ENCODE measurements around the gene LGSN. TPM values are rescaled to one million over a fixed set of nuclear protein-coding genes. Genes with fewer than 3 reads are reported as not detected.
"Not testable (repeated sequence)": the region's sequence is repeated elsewhere in the genome, so short reads cannot be mapped to it uniquely, and the experiment has no call there.

The LGSN gene
- total RNA-seq, 1 experiment from 2014 or later: not detected

DNA sequence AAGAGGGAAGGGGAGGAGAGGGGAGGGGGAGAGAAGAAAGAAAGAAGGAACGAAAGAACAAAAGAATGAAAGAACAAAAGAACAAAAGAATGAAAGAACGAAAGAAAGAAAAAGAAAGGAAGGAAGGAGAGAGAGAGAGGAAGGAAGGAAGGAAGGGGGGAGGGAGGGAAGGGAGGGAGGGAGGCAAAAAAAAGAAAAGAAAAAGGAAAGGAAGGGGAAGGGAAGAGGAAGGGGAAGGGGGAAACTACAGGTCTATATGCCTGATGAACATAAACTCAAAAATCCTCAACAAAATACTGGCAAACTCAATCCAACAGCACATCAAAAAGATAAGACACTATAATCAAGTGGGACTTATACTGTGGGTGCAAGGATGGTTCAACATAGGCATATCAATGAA is 13.7 kb upstream of the LGSN start:
- no peaks in the 10 kb centered on the region for H3K9me3 ChIP-seq (replicated peaks)
- no peak for DNase-seq (ENCODE audit: low read depth in 1 of 2, low spot score in 2 of 2)
- no peak overlapping the region for H3K27ac ChIP-seq
- H3K4me1 ChIP-seq (replicated peaks): no peaks in the 10 kb centered on the region
- H3K36me3 ChIP-seq: no peaks in the 10 kb centered on the region
- no peak overlapping the region for H3K4me3 ChIP-seq
- H3K27me3 ChIP-seq (replicated peaks): no peaks in the 10 kb centered on the region

- not testable (repeated sequence) for H3K36me3 ChIP-seq; DNase-seq (ENCODE audit: low read depth in 1 of 2, low spot score in 2 of 2); H3K27ac ChIP-seq; H3K4me1 ChIP-seq (replicated peaks); H3K9me3 ChIP-seq (replicated peaks); H3K4me3 ChIP-seq; H3K27me3 ChIP-seq (replicated peaks)
Observed at GRCh38 chr6:63326630-63327029, 6.8 kb upstream of the LGSN start.

GRCh38 chr6:63322981-63323380 is 3.2 kb upstream of the LGSN start:
- H3K27ac ChIP-seq: no peak overlapping the region
- DNase-seq (ENCODE audit: low read depth in 1 of 2, low spot score in 2 of 2): no peak
- H3K4me1 ChIP-seq (replicated peaks): no peaks in the 10 kb centered on the region

GRCh38 chr6:63321821-63322220 is 2.0 kb upstream of the LGSN start:
- no peak overlapping the region for H3K27ac ChIP-seq
- H3K9me3 ChIP-seq (replicated peaks): no peaks in the 10 kb centered on the region
- H3K4me1 ChIP-seq (replicated peaks): no peaks in the 10 kb centered on the region
- no peak for DNase-seq (ENCODE audit: low read depth in 1 of 2, low spot score in 2 of 2)
- no peaks in the 10 kb centered on the region for H3K27me3 ChIP-seq (replicated peaks)
- no peak overlapping the region for H3K4me3 ChIP-seq
- H3K36me3 ChIP-seq: no peaks in the 10 kb centered on the region

More at GRCh38 chr6:63322981-63323380, 3.2 kb upstream of the LGSN start:
- no peaks in the 10 kb centered on the region for H3K27me3 ChIP-seq (replicated peaks)
- H3K36me3 ChIP-seq: no peaks in the 10 kb centered on the region
- H3K9me3 ChIP-seq (replicated peaks): no peaks in the 10 kb centered on the region
- H3K4me3 ChIP-seq: no peak overlapping the region

DNA sequence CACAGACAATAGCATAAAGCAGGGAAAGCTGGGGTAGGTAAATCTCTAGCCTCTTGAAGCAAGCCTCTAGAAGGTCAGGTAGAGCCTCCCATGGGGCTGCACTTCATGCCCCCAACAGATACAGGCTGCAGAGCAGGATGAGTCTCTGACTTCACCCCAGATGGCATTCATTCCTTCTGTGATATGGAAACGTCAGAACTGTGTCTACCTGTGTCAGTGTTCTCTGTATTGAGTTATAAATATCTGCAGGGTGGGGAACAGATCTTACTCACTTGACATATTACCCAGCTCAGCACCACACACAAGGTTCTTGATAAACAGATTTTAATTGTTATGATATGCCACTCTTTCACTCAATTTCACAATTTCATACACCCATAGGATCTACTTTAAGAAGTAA is 2.1 kb downstream of the LGSN start:
- Histone ChIP-seq H3K4me3 (no peak overlapping the region), H3K27ac (no peak overlapping the region), H3K9me3 (replicated peaks) (no peaks in the 10 kb centered on the region), H3K4me1 (replicated peaks) (no peaks in the 10 kb centered on the region), H3K36me3 (no peaks in the 10 kb centered on the region), H3K27me3 (replicated peaks) (no peaks in the 10 kb centered on the region)
- DNase-seq (ENCODE audit: low read depth in 1 of 2, low spot score in 2 of 2): no peak

DNA sequence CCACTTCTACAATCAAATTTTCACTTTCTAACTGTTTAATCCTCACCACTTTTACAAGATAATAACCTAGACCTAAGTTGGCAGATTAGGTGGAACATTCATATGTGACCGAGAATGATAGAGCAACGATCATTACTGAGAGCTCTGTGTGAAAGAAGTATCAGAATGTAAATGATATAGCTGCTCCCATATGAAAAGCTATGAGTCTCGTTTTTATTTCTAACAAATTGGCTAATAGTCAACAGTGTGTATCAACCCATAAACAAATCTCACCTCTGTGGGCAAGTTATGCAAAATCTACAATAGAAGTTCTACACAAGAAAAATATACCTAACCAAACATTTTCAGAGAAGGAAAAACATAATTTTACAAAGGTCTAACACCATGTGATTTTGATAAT is 3.7 kb downstream of the LGSN start:
- no peak for DNase-seq (ENCODE audit: low read depth in 1 of 2, low spot score in 2 of 2)
- H3K36me3 ChIP-seq: no peaks in the 10 kb centered on the region
- H3K9me3 ChIP-seq (replicated peaks): no peaks in the 10 kb centered on the region
- no peak overlapping the region for H3K27ac ChIP-seq
- H3K4me3 ChIP-seq: no peak overlapping the region
- H3K4me1 ChIP-seq (replicated peaks): no peaks in the 10 kb centered on the region
- no peaks in the 10 kb centered on the region for H3K27me3 ChIP-seq (replicated peaks)

DNA sequence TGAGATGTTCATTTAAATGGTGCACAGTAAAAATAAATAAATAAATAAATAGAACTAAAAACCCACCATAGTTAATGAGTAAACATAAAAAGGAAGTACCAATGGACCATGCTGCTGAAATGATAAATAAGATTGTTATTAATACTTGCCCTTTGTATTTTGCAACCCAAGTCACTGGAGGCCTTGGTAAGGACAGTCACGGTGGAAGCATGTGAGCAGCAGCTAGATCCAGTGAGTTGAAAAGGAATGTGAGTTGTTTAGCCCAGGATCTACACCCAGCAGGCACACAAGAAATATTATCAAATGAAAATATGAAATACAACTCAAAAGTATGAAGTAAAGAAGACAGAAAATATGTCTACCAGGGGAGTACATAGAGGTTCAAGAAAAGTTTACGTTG is 6.7 kb downstream of the LGSN start:
- H3K27me3 ChIP-seq (replicated peaks): no peaks in the 10 kb centered on the region
- H3K36me3 ChIP-seq: no peaks in the 10 kb centered on the region
- no peak for DNase-seq (ENCODE audit: low read depth in 1 of 2, low spot score in 2 of 2)
- H3K27ac ChIP-seq: no peak overlapping the region
- no peak overlapping the region for H3K4me3 ChIP-seq
- H3K4me1 ChIP-seq (replicated peaks): no peaks in the 10 kb centered on the region
- H3K9me3 ChIP-seq (replicated peaks): no peaks in the 10 kb centered on the region

- Histone ChIP-seq H3K4me3 (no peak overlapping the region), H3K36me3 (no peaks in the 10 kb centered on the region), H3K27ac (no peak overlapping the region), H3K9me3 (replicated peaks) (no peaks in the 10 kb centered on the region), H3K4me1 (replicated peaks) (no peaks in the 10 kb centered on the region), H3K27me3 (replicated peaks) (no peaks in the 10 kb centered on the region)
- peak in 1 of 2 experiments; percentile 12 for DNase-seq (ENCODE audit: low read depth in 1 of 2, low spot score in 2 of 2)
Observed at GRCh38 chr6:63307581-63308246, 12.1 kb downstream of the LGSN start.

DNA sequence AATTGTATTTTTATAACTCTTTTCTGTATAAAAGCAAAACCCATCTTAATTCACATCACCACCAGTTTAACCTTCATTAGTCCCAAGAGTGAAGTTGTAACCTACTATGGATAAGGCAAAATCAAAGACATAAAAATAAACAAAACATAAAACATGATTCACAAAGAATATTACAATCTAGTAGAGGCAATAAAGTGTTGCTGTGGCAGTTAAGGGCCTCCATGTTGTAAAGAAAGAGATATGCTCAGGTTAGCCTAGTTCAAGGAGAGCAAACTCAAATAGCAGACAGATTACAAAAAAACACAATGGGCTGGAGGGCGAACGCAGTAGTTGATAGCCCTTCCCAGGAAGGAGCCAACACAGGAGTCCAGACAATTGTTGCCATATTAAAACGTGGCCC is 13.4 kb downstream of the LGSN start:
- Histone ChIP-seq H3K4me3 (no peak overlapping the region), H3K27me3 (replicated peaks) (no peaks in the 10 kb centered on the region), H3K36me3 (no peaks in the 10 kb centered on the region), H3K27ac (no peak overlapping the region), H3K9me3 (replicated peaks) (no peaks in the 10 kb centered on the region), H3K4me1 (replicated peaks) (no peaks in the 10 kb centered on the region)
- no peak for DNase-seq (ENCODE audit: low read depth in 1 of 2, low spot score in 2 of 2)

DNA sequence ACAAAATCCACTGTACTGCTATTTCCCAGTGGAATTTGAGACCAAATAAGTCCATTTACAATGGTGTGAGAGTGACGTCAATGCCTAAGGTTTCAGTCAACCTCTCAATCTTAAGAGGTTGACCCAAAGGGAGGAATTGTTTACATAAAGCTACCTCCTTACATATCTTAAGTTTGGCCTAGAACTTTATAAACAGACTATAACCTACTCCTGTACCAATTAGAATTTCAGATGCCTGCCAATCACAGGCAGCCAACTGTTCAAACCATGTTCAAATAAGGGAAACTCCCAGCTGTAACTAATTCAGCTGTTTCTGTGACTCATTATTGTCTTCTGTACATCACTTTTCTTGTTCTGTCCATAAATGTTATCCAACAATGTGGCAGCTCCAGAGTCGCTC is 14.5 kb downstream of the LGSN start:
- Histone ChIP-seq H3K9me3 (replicated peaks) (no peaks in the 10 kb centered on the region), H3K36me3 (no peaks in the 10 kb centered on the region), H3K27me3 (replicated peaks) (no peaks in the 10 kb centered on the region), H3K4me1 (replicated peaks) (no peaks in the 10 kb centered on the region), H3K27ac (no peak overlapping the region), H3K4me3 (no peak overlapping the region)
- no peak for DNase-seq (ENCODE audit: low read depth in 1 of 2, low spot score in 2 of 2)

- Histone ChIP-seq H3K36me3 (no peaks in the 10 kb centered on the region), H3K27ac (no peak overlapping the region), H3K27me3 (replicated peaks) (no peaks in the 10 kb centered on the region), H3K4me1 (replicated peaks) (no peaks in the 10 kb centered on the region), H3K4me3 (no peak overlapping the region), H3K9me3 (replicated peaks) (no peaks in the 10 kb centered on the region)
- DNase-seq (ENCODE audit: low read depth in 1 of 2, low spot score in 2 of 2): no peak
Observed at GRCh38 chr6:63303476-63303875, 16.3 kb downstream of the LGSN start.

DNA sequence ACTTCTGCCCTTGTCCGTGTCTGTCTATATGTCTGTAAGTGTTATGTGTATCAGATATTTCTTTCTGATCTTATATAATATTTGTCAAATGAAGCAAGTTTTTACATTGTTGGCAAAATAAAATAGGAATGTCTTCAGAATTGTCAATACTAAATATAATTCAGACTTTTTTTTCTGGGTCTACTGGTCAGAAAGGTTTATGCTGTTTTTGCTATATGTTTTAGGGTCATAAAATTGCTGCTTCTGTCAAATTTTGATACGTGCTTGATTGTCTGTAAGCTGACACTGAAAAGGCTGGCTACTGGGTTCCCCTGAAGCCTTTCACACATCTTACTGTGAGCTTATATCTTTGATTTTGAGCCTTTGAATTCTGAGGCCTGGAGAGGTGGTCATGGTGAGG is 20.1 kb downstream of the LGSN start:
- Histone ChIP-seq H3K4me3 (no peak overlapping the region), H3K27ac (no peak overlapping the region), H3K27me3 (replicated peaks) (no peaks in the 10 kb centered on the region), H3K36me3 (no peaks in the 10 kb centered on the region), H3K9me3 (replicated peaks) (no peaks in the 10 kb centered on the region), H3K4me1 (replicated peaks) (no peaks in the 10 kb centered on the region)
- DNase-seq (ENCODE audit: low read depth in 1 of 2, low spot score in 2 of 2): no peak

DNA sequence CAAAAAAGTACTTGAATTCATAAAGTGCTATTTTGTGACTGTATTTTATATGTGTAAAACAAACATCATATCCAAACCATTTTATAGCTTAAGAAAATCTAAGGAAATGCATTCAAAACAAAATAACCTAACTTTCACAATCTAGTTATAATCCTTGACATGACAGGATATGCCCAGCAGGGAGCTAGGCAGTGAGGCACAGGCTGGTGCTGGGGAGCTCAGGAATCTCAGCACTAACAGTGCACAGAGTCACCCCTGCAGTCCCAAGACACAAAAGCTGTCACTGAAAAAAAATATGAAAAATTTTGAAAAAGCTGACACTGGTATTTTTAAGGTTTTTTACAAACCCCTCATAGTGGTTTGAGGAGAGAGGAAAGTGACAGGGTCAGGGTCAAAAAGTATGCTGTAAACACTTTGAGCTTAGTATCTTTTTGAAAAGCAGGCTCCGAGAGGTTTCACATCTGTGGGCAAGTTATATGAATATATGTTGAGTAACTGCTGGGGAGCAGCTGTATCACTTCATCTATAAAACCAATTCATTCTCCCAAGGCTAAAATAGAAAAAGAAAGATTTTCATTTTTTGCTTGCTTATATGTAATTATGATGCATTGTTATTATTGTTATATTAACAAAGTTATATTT is 24.1 kb downstream of the LGSN start:
- DNase-seq (ENCODE audit: low read depth in 1 of 2, low spot score in 2 of 2): no peak
- Histone ChIP-seq H3K9me3 (replicated peaks) (no peaks in the 10 kb centered on the region), H3K27me3 (replicated peaks) (no peaks in the 10 kb centered on the region), H3K4me1 (replicated peaks) (no peaks in the 10 kb centered on the region), H3K4me3 (no peak overlapping the region), H3K36me3 (no peaks in the 10 kb centered on the region), H3K27ac (no peak overlapping the region)

- H3K36me3 ChIP-seq: no peaks in the 10 kb centered on the region
- H3K27me3 ChIP-seq (replicated peaks): no peaks in the 10 kb centered on the region
- no peaks in the 10 kb centered on the region for H3K9me3 ChIP-seq (replicated peaks)
- DNase-seq (ENCODE audit: low read depth in 1 of 2, low spot score in 2 of 2): no peak
- no peak overlapping the region for H3K4me3 ChIP-seq
- no peak overlapping the region for H3K27ac ChIP-seq
- H3K4me1 ChIP-seq (replicated peaks): no peaks in the 10 kb centered on the region
Observed at GRCh38 chr6:63290492-63291058, 29.2 kb downstream of the LGSN start.

Measured in SJSA1 (cell line).